Measurements from ENCODE around the gene NDUFAF3.

Gene NDUFAF3

GRCh38 chr3:48990636-48991469, 31.1 kb upstream of the NDUFAF3 start:
- Histone ChIP-seq H3K4me3 (ENCODE audit: low read length) (peak overlapping the region; percentile 43), H3K4me1 (ENCODE audit: control insufficient read depth, insufficient read depth, low read length) (peaks cover 20% of the 10 kb centered on the region), H3K9me3 (ENCODE audit: control insufficient read depth, low read length) (no peaks in the 10 kb centered on the region), H3K27me3 (ENCODE audit: control insufficient read depth, insufficient read depth, low read length) (no peaks in the 10 kb centered on the region), H3K9ac (ENCODE audit: low read length) (peak overlapping the region; percentile 86), H3K36me3 (ENCODE audit: control insufficient read depth, insufficient read depth, low read length) (no peaks in the 10 kb centered on the region)

- no peaks in the 10 kb centered on the region for H3K9me3 ChIP-seq (ENCODE audit: control insufficient read depth, low read length)
- no peaks in the 10 kb centered on the region for H3K27me3 ChIP-seq (ENCODE audit: control insufficient read depth, insufficient read depth, low read length)
- peaks cover 20% of the 10 kb centered on the region for H3K4me1 ChIP-seq (ENCODE audit: control insufficient read depth, insufficient read depth, low read length)
- peak overlapping the region; percentile 86 for H3K9ac ChIP-seq (ENCODE audit: low read length)
- H3K4me3 ChIP-seq (ENCODE audit: low read length) = no peak overlapping the region
- H3K36me3 ChIP-seq (ENCODE audit: control insufficient read depth, insufficient read depth, low read length) = no peaks in the 10 kb centered on the region
These were observed 29.9 kb upstream of the NDUFAF3 start for GRCh38 chr3:48991851-48992545.

DNA sequence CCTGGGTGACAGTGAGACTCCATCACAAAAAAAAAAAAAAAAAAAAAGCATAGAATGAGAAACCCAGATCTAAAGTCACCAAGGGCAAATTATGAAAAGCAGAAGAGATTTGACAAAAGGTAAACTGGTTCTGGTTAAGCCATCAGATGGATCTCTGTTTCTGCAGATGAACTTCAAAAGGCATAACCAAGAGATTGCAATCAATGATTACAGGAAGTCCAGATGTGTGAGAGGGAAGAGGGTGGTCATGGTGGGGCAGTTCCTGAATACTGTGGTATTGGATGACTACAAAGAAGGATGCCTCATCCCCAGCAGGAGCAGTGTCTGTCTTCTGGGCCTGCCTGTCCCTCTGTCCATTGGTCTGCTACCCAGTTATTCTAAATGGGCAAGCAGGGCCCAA, 28.1 kb upstream of the NDUFAF3 start:
- no peaks in the 10 kb centered on the region for H3K27me3 ChIP-seq (ENCODE audit: control insufficient read depth, insufficient read depth, low read length)
- peaks cover 19% of the 10 kb centered on the region for H3K4me1 ChIP-seq (ENCODE audit: control insufficient read depth, insufficient read depth, low read length)
- H3K9me3 ChIP-seq (ENCODE audit: control insufficient read depth, low read length) = no peaks in the 10 kb centered on the region
- H3K9ac ChIP-seq (ENCODE audit: low read length) = no peak overlapping the region
- no peak overlapping the region for H3K4me3 ChIP-seq (ENCODE audit: low read length)
- no peaks in the 10 kb centered on the region for H3K36me3 ChIP-seq (ENCODE audit: control insufficient read depth, insufficient read depth, low read length)

DNA sequence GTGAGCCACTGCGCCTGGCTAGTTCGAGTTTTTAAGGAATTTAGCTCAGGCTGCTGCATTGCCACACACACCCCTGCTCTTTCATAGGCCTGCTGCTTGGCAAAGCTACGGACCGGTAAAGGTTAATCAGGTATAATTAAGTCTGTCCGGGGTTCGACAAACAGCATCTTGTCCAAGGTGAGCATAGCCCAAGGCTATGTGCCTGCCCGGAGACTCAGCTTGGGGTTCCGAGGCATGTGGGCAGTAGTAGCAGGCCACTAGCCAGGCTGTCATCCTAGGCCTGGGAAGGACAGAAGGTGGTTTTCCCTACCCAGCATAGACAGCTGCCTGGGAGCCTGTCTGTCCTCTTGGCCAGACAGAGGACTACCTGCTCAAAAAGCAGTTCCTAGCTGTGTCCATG, 25.3 kb upstream of the NDUFAF3 start:
- H3K36me3 ChIP-seq (ENCODE audit: control insufficient read depth, insufficient read depth, low read length) = no peaks in the 10 kb centered on the region
- H3K4me3 ChIP-seq (ENCODE audit: low read length) = no peak overlapping the region
- H3K9ac ChIP-seq (ENCODE audit: low read length) = no peak overlapping the region
- H3K9me3 ChIP-seq (ENCODE audit: control insufficient read depth, low read length) = no peaks in the 10 kb centered on the region
- H3K4me1 ChIP-seq (ENCODE audit: control insufficient read depth, insufficient read depth, low read length) = peaks cover 1% of the 10 kb centered on the region
- no peaks in the 10 kb centered on the region for H3K27me3 ChIP-seq (ENCODE audit: control insufficient read depth, insufficient read depth, low read length)

DNA sequence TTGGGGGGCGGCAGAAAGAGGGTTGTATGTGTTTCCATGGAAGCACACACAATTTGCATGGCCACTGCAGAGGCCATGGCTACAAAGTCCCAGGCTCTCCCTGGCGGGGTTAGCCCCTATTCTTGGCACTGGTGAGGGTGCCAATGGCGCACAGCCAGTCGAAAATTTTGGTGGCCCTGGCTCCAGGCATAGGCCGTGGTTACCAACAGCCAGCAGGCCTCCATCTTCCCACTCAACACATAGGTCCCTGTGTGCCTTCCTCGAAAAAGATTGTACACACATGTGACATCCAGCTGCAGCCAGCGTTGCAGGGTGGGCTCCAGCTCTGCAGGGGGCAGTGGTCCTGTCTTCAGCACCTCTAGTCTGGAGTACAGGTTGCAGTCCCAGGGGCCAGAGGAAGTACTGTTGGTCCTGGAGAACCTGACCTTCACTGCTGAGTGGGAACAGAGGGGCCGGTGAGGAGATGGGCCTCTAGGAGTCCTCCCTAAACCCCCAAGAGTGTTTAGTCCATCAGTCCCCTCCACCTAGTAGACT, 24.8 kb upstream of the NDUFAF3 start:
- Histone ChIP-seq H3K27me3 (ENCODE audit: control insufficient read depth, insufficient read depth, low read length) (no peaks in the 10 kb centered on the region), H3K9ac (ENCODE audit: low read length) (peak overlapping the region; percentile 25)

DNA sequence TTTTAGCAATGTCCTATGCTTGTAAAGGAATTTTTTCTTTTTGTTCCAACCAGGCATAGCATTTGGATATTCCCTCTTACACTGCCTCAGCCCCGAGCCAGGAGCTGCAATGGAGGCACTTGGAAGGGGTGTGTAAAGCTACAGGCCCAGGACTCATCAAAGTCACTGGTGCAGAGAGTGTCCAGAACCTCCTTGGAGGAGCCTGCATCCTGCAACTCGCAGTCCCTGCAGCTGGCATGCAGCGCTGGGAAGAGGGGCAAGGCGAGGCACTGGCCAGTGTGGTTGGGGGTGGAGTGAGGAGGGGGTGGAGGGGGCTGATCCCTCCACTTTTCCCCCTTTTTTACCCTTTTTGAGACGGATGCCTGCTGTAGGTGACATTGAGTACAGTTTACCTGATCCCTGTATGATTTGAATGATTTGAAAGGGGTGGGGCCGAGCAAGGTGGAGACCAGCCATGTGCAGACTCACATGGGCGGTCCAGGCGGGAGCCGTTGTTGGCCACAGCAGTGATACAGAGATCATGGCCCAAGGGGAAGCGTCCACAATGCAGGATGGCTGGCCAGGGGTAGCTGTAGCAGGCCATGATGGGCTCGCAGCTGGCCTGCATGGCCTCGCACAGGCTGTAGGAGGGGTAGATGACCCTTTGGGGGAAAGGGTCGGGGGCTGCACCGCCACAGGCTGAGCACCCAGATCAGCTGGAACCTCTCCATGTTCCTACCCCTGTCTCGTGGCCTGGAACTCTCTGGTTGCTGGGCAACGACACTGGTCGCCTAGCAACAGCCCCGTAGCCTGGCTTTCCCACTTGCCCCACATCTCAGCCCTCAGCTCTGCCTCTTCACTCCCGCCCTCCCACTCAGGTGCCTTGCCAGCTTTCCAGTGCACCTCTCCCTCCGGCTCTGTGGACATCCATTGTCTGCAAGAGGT, 23.9 kb upstream of the NDUFAF3 start:
- peak overlapping the region; percentile 25 for H3K9ac ChIP-seq (ENCODE audit: low read length)
- peaks cover 6% of the 10 kb centered on the region for H3K4me1 ChIP-seq (ENCODE audit: control insufficient read depth, insufficient read depth, low read length)
- H3K36me3 ChIP-seq (ENCODE audit: control insufficient read depth, insufficient read depth, low read length) = no peaks in the 10 kb centered on the region
- H3K4me3 ChIP-seq (ENCODE audit: low read length) = no peak overlapping the region
- no peaks in the 10 kb centered on the region for H3K27me3 ChIP-seq (ENCODE audit: control insufficient read depth, insufficient read depth, low read length)
- H3K9me3 ChIP-seq (ENCODE audit: control insufficient read depth, low read length) = no peaks in the 10 kb centered on the region

More for the DNA sequence above, 24.8 kb upstream of the NDUFAF3 start:
- Histone ChIP-seq H3K9me3 (ENCODE audit: control insufficient read depth, low read length) (no peaks in the 10 kb centered on the region), H3K36me3 (ENCODE audit: control insufficient read depth, insufficient read depth, low read length) (no peaks in the 10 kb centered on the region), H3K4me3 (ENCODE audit: low read length) (no peak overlapping the region), H3K4me1 (ENCODE audit: control insufficient read depth, insufficient read depth, low read length) (no peaks in the 10 kb centered on the region)

DNA sequence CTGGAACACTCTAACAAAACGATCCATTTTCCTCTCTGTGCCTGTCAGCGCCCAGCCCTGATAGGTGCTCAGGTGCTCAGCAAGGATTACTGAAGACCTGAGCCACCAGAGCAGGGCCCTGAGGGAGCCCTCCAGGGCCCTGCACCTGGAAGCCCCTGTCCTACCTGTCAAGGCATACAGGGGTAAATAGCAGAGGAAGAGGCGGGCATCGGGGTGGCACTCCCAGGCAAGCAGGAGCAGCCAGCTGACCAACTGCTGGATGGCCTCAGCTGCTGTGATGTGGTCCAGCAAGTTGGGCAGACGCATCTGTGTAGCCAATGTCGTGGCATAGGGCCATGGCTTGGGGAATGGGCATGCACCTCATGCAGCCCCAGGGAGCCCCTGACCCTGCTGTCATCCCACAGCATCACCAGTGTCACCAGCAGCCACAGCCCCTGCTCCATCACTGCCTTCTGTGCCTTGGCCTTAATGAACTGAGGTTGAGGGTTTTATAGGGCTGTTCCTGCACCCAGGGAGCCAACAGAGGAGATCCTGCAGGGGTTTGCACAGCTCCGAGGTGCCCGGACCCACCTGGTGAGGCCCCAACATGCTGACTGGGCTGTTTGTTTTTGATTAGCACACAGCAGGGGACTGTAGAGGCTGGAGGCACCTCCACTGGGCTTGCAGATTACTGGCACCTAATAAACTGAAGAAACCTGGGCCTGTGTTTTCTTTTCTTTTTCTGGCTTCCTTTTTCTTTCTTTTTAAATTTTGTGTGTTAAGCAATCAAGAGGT, 22.6 kb upstream of the NDUFAF3 start:
- Histone ChIP-seq H3K9me3 (ENCODE audit: control insufficient read depth, low read length) (no peaks in the 10 kb centered on the region), H3K4me1 (ENCODE audit: control insufficient read depth, insufficient read depth, low read length) (peaks cover 13% of the 10 kb centered on the region), H3K36me3 (ENCODE audit: control insufficient read depth, insufficient read depth, low read length) (no peaks in the 10 kb centered on the region), H3K4me3 (ENCODE audit: low read length) (no peak overlapping the region), H3K9ac (ENCODE audit: low read length) (no peak overlapping the region), H3K27me3 (ENCODE audit: control insufficient read depth, insufficient read depth, low read length) (no peaks in the 10 kb centered on the region)

GRCh38 chr3:49001155-49001554, 20.8 kb upstream of the NDUFAF3 start:
- no peaks in the 10 kb centered on the region for H3K27me3 ChIP-seq (ENCODE audit: control insufficient read depth, insufficient read depth, low read length)
- H3K36me3 ChIP-seq (ENCODE audit: control insufficient read depth, insufficient read depth, low read length) = no peaks in the 10 kb centered on the region
- H3K4me3 ChIP-seq (ENCODE audit: low read length) = no peak overlapping the region
- H3K4me1 ChIP-seq (ENCODE audit: control insufficient read depth, insufficient read depth, low read length) = peaks cover 31% of the 10 kb centered on the region
- no peaks in the 10 kb centered on the region for H3K9me3 ChIP-seq (ENCODE audit: control insufficient read depth, low read length)
- H3K9ac ChIP-seq (ENCODE audit: low read length) = no peak overlapping the region

- Histone ChIP-seq H3K9me3 (ENCODE audit: control insufficient read depth, low read length) (no peaks in the 10 kb centered on the region), H3K4me3 (ENCODE audit: low read length) (no peak overlapping the region), H3K4me1 (ENCODE audit: control insufficient read depth, insufficient read depth, low read length) (peaks cover 44% of the 10 kb centered on the region), H3K27me3 (ENCODE audit: control insufficient read depth, insufficient read depth, low read length) (no peaks in the 10 kb centered on the region), H3K9ac (ENCODE audit: low read length) (no peak overlapping the region), H3K36me3 (ENCODE audit: control insufficient read depth, insufficient read depth, low read length) (no peaks in the 10 kb centered on the region)
These were observed 17.3 kb upstream of the NDUFAF3 start for GRCh38 chr3:49004352-49005302.

DNA sequence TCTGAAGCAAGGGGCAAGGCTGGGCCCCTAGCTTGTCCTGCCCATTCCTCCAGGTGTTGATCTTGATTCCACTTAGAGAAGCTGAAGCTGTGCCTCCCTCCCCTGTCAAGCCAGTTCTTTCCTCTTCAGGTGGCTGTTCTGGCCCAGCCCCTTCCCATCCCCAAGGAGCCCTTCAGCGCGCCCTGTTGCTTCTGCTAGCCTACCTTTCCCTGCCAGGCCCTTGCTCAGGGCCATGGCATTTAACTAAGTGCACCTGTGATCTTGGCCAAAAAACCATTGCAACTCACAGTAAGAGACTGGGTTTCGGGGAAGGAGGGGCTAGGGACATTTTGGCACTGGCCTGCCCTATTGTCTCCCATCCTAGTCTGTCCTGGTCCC, 16.6 kb upstream of the NDUFAF3 start:
- Histone ChIP-seq H3K36me3 (ENCODE audit: control insufficient read depth, insufficient read depth, low read length) (no peaks in the 10 kb centered on the region), H3K9me3 (ENCODE audit: control insufficient read depth, low read length) (no peaks in the 10 kb centered on the region), H3K4me1 (ENCODE audit: control insufficient read depth, insufficient read depth, low read length) (peaks cover 44% of the 10 kb centered on the region), H3K9ac (ENCODE audit: low read length) (no peak overlapping the region), H3K4me3 (ENCODE audit: low read length) (no peak overlapping the region), H3K27me3 (ENCODE audit: control insufficient read depth, insufficient read depth, low read length) (no peaks in the 10 kb centered on the region)
